ENCODE results near the gene IQGAP2.

IQGAP2 gene

GRCh38 chr5:76514292-76514691 is 111.2 kb downstream of the IQGAP2 start:
- TF ChIP-seq NFIC (IDR thresholded peaks at IDR 0.05), result no peak
- TF ChIP-seq EGR1 (IDR thresholded peaks at IDR 0.05), result no peak
- no peak for TF ChIP-seq EP300 (IDR thresholded peaks at IDR 0.05; ENCODE audit: borderline replicate concordance)
- TF ChIP-seq YY1 (IDR thresholded peaks at IDR 0.05; ENCODE audit: low read depth), result no peak
- TF ChIP-seq MAX (IDR thresholded peaks at IDR 0.05), result no peak
- no peak for TF ChIP-seq CEBPB (IDR thresholded peaks at IDR 0.05)
- no peak for TF ChIP-seq CREB1 (IDR thresholded peaks at IDR 0.05; ENCODE audit: low read depth)
- TF ChIP-seq TAF1 (IDR thresholded peaks at IDR 0.05; ENCODE audit: low read depth), result no peak
- TF ChIP-seq, protein P1, sequence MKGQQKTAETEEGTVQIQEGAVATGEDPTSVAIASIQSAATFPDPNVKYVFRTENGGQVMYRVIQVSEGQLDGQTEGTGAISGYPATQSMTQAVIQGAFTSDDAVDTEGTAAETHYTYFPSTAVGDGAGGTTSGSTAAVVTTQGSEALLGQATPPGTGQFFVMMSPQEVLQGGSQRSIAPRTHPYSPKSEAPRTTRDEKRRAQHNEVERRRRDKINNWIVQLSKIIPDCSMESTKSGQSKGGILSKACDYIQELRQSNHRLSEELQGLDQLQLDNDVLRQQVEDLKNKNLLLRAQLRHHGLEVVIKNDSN (IDR thresholded peaks at IDR 0.05), result no peak
- no peak for TF ChIP-seq REST (IDR thresholded peaks at IDR 0.05; ENCODE audit: low read depth)
- no peak for TF ChIP-seq TEAD4 (IDR thresholded peaks at IDR 0.05)
- no peak for TF ChIP-seq FOXM1 (IDR thresholded peaks at IDR 0.05; ENCODE audit: borderline replicate concordance, low read depth)
- TF ChIP-seq ZBTB7A (IDR thresholded peaks at IDR 0.05; ENCODE audit: low read depth), result no peak
- TF ChIP-seq TCF12 (IDR thresholded peaks at IDR 0.05; ENCODE audit: low read depth), result no peak
- TF ChIP-seq RAD21 (IDR thresholded peaks at IDR 0.05; ENCODE audit: low read depth), result no peak

DNA sequence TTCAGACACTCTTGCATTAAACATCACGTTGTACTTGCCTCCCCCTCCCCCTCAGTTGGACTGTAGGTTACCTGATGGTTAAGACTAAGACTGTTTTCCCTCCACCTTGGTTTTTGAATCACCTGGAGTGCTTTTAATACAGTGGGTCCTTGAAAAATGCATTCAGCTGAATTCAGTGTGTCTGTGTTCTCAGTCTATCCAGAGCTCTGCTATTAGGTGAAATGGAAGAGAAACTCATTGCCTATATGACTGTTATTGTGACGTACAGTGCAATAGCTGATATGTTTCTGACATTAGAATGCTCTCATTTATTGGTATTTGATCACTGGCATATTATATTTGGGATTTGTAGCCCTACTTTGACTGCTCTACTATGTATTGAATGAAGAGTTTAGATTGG is 111.6 kb downstream of the IQGAP2 start:
- TF ChIP-seq, protein P1 (IDR thresholded peaks at IDR 0.05), result no peak
- TF ChIP-seq EP300 (IDR thresholded peaks at IDR 0.05; ENCODE audit: borderline replicate concordance), result no peak
- TF ChIP-seq NFIC (IDR thresholded peaks at IDR 0.05), result no peak
- TF ChIP-seq CEBPB (IDR thresholded peaks at IDR 0.05), result no peak
- no peak for TF ChIP-seq TCF12 (IDR thresholded peaks at IDR 0.05; ENCODE audit: low read depth)
- TF ChIP-seq MAX (IDR thresholded peaks at IDR 0.05), result no peak
- TF ChIP-seq EGR1 (IDR thresholded peaks at IDR 0.05), result no peak
- TF ChIP-seq TAF1 (IDR thresholded peaks at IDR 0.05; ENCODE audit: low read depth), result no peak
- TF ChIP-seq ZBTB7A (IDR thresholded peaks at IDR 0.05; ENCODE audit: low read depth), result no peak
- no peak for TF ChIP-seq TEAD4 (IDR thresholded peaks at IDR 0.05)
- TF ChIP-seq RAD21 (IDR thresholded peaks at IDR 0.05; ENCODE audit: low read depth), result no peak
- TF ChIP-seq YY1 (IDR thresholded peaks at IDR 0.05; ENCODE audit: low read depth), result no peak
- TF ChIP-seq FOXM1 (IDR thresholded peaks at IDR 0.05; ENCODE audit: borderline replicate concordance, low read depth), result no peak
- TF ChIP-seq CREB1 (IDR thresholded peaks at IDR 0.05; ENCODE audit: low read depth), result no peak
- TF ChIP-seq REST (IDR thresholded peaks at IDR 0.05; ENCODE audit: low read depth), result no peak

DNA sequence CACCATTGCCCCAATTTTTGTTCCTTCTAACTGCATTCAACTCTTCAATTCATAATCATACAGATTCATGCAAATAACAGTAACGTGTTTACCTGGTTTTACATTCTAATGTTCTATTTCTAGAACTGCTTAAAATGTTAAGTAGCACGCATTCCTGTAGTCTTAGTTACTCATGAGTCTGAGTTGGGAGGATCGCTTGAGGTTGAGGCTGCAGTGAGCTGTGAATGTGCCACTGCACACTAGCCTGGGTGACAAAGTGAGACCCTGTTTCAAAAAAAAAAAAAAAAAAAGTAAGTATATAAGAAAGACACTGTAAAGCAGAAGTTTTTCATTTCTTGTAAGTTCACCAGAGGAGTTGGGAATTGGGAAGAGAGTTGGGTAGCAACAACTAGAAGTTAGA is 114.2 kb downstream of the IQGAP2 start:
- TF ChIP-seq FOXM1 (IDR thresholded peaks at IDR 0.05; ENCODE audit: borderline replicate concordance, low read depth) (no peak), YY1 (IDR thresholded peaks at IDR 0.05; ENCODE audit: low read depth) (no peak), TAF1 (IDR thresholded peaks at IDR 0.05; ENCODE audit: low read depth) (no peak), TEAD4 (IDR thresholded peaks at IDR 0.05) (no peak), RAD21 (IDR thresholded peaks at IDR 0.05; ENCODE audit: low read depth) (no peak), ZBTB7A (IDR thresholded peaks at IDR 0.05; ENCODE audit: low read depth) (no peak), EP300 (IDR thresholded peaks at IDR 0.05; ENCODE audit: borderline replicate concordance) (no peak), MAX (IDR thresholded peaks at IDR 0.05) (no peak), CREB1 (IDR thresholded peaks at IDR 0.05; ENCODE audit: low read depth) (no peak), CEBPB (IDR thresholded peaks at IDR 0.05) (no peak), EGR1 (IDR thresholded peaks at IDR 0.05) (no peak), TCF12 (IDR thresholded peaks at IDR 0.05; ENCODE audit: low read depth) (no peak), REST (IDR thresholded peaks at IDR 0.05; ENCODE audit: low read depth) (no peak), NFIC (IDR thresholded peaks at IDR 0.05) (no peak)
- TF ChIP-seq, protein P1 (IDR thresholded peaks at IDR 0.05), result no peak
